ENCODE measurements around the gene ADGRA1. TPM values are rescaled to one million over a fixed set of nuclear protein-coding genes. Genes with fewer than 3 reads are reported as not detected.
A peak's percentile ranks its signal among the peaks of the same experiment; 100 is the strongest.

ADGRA1 gene
- total RNA-seq, 2 experiments from 2014 or later, result not detected

- Histone ChIP-seq H2AFZ (ENCODE audit: low read length) (no peak overlapping the region), H3K27ac (ENCODE audit: low read depth, low read length, poor library complexity, severe bottlenecking) (no peak overlapping the region), H3K4me1 (ENCODE audit: insufficient read depth, low read length, poor library complexity, severe bottlenecking) (peaks cover 5% of the 10 kb centered on the region), H3K4me3 (ENCODE audit: low read depth, low read length, poor library complexity, severe bottlenecking) (no peak overlapping the region), H4K20me1 (ENCODE audit: insufficient read depth, low read length) (no peaks in the 10 kb centered on the region), H3K4me2 (ENCODE audit: low read length) (no peak overlapping the region), H3K9me3 (ENCODE audit: low read length) (no peaks in the 10 kb centered on the region), H3K79me2 (ENCODE audit: insufficient read depth, low read depth, low read length) (no peaks in the 10 kb centered on the region), H3K9me2 (ENCODE audit: insufficient read depth, low read length) (no peaks in the 10 kb centered on the region), H3K36me3 (ENCODE audit: insufficient read depth, low read length) (no peaks in the 10 kb centered on the region)
- ChIA-PET CTCF (ENCODE audit: unreplicated experiment) (interaction anchor here (0.6 kb wide), 1 partner anchor 197 kb away, joined by 5 read pairs; no protein-coding TSS in a partner anchor), POLR2A (no interaction called here)
- intact Hi-C loops (cut with micrococcal nuclease; ENCODE audit: unreplicated experiment), result no loop called here
- no TSS peak for BruUV-seq (replicated peaks)
- TF ChIP-seq EZH2phosphoT487 (IDR thresholded peaks at IDR 0.05; ENCODE audit: borderline replicate concordance, low read depth, low read length), result no peak
- no peak for TF ChIP-seq CTCF (conservative IDR thresholded peaks at IDR 0.05; ENCODE audit: low read length)
- no peak for DNase-seq (ENCODE audit: low spot score)
Observed at GRCh38 chr10:133126431-133127290, 38.9 kb downstream of the ADGRA1 start.

- BruUV-seq (replicated peaks), result no TSS peak
- TF ChIP-seq CTCF (conservative IDR thresholded peaks at IDR 0.05; ENCODE audit: low read length), result no peak
- no peak for TF ChIP-seq EZH2phosphoT487 (IDR thresholded peaks at IDR 0.05; ENCODE audit: borderline replicate concordance, low read depth, low read length)
- H4K20me1 ChIP-seq (ENCODE audit: insufficient read depth, low read length), result no peaks in the 10 kb centered on the region
- H3K27ac ChIP-seq (ENCODE audit: low read depth, low read length, poor library complexity, severe bottlenecking), result no peak overlapping the region
- DNase-seq (ENCODE audit: low spot score), result peak; percentile 68
- no peaks in the 10 kb centered on the region for H3K79me2 ChIP-seq (ENCODE audit: insufficient read depth, low read depth, low read length)
- ChIA-PET POLR2A (interaction anchor here (0.7 kb wide), 1 partner anchor 19 kb away, joined by 3 read pairs; no protein-coding TSS in a partner anchor), CTCF (ENCODE audit: unreplicated experiment) (interaction anchor here (0.6 to 0.7 kb wide), 2 partner anchors 29 to 198 kb away, joined by 5 to 10 read pairs; no protein-coding TSS in a partner anchor)
- H3K9me2 ChIP-seq (ENCODE audit: insufficient read depth, low read length), result no peaks in the 10 kb centered on the region
- no peak overlapping the region for H3K4me3 ChIP-seq (ENCODE audit: low read depth, low read length, poor library complexity, severe bottlenecking)
- no peak overlapping the region for H3K4me2 ChIP-seq (ENCODE audit: low read length)
- H3K9me3 ChIP-seq (ENCODE audit: low read length), result no peaks in the 10 kb centered on the region
- intact Hi-C loops (cut with micrococcal nuclease; ENCODE audit: unreplicated experiment), result no loop called here
- H2AFZ ChIP-seq (ENCODE audit: low read length), result no peak overlapping the region
- H3K36me3 ChIP-seq (ENCODE audit: insufficient read depth, low read length), result no peaks in the 10 kb centered on the region
- peaks cover 13% of the 10 kb centered on the region for H3K4me1 ChIP-seq (ENCODE audit: insufficient read depth, low read length, poor library complexity, severe bottlenecking)
Observed at GRCh38 chr10:133127291-133128125, 39.8 kb downstream of the ADGRA1 start.
